ENCODE data around the gene AP3S1. TPM values are rescaled to one million over a fixed set of nuclear protein-coding genes. Genes with fewer than 3 reads are reported as not detected.
A peak's percentile ranks its signal among the peaks of the same experiment; 100 is the strongest.
"Not testable (repeated sequence)": the region's sequence is repeated elsewhere in the genome, so short reads cannot be mapped to it uniquely, and the experiment has no call there.

Gene AP3S1
- total and polyA plus RNA-seq, 4 donors: 97.7 to 186 (median 139) TPM

DNA sequence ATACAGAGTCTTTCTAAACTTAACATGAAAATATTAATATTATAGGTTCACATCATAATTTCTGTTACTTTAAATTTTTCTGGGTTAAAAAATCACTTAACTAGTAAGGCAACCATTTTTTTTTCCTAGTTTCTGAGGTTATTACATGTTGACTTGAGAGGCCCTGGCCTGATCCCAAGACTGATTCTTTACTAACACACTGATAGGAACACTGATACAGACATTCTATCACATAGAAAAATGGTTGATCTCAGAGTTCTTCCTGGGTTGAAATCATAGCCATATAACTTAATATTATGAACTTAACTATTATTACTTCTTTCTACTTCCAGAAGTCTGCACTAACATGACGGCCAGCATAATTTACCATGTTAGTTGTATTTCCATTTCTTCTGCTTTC lies 43.0 kb downstream of the AP3S1 start:
- no CpG with 5 or more reads among the region's 1 CpG for WGBS (ENCODE audit: insufficient coverage)
- H3K4me1 ChIP-seq (ENCODE audit: control insufficient read depth, insufficient read depth, low read length): no peaks in the 10 kb centered on the region

GRCh38 chr5:115885208-115885607 lies 43.5 kb downstream of the AP3S1 start:
- 65% methylated on average over 3 of the region's 3 CpGs for WGBS (ENCODE audit: insufficient coverage)
- H3K36me3 ChIP-seq (ENCODE audit: control insufficient read depth, insufficient read depth, low read length); DNase-seq (ENCODE audit: low read depth in 4 of 6, low spot score in 6 of 6); H3K4me1 ChIP-seq (ENCODE audit: control insufficient read depth, insufficient read depth, low read length); H3K9me3 ChIP-seq (ENCODE audit: control insufficient read depth, insufficient read depth, low read length); H3K27ac ChIP-seq (ENCODE audit: low read depth, low read length); H3K27me3 ChIP-seq (ENCODE audit: control insufficient read depth, insufficient read depth, low read length); H3K4me3 ChIP-seq (ENCODE audit: low read depth, low read length): not testable (repeated sequence)

More for the DNA sequence above, 43.0 kb downstream of the AP3S1 start:
- peaks cover 4% of the 10 kb centered on the region for H3K36me3 ChIP-seq (ENCODE audit: control insufficient read depth, insufficient read depth, low read length)
- no peak overlapping the region for H3K27ac ChIP-seq (ENCODE audit: low read depth, low read length)
- H3K27me3 ChIP-seq (ENCODE audit: control insufficient read depth, insufficient read depth, low read length): no peaks in the 10 kb centered on the region
- no peak for DNase-seq (ENCODE audit: low read depth in 4 of 6, low spot score in 6 of 6)
- no peak overlapping the region for H3K4me3 ChIP-seq (ENCODE audit: low read depth, low read length)
- H3K9me3 ChIP-seq (ENCODE audit: control insufficient read depth, insufficient read depth, low read length): no peaks in the 10 kb centered on the region

DNA sequence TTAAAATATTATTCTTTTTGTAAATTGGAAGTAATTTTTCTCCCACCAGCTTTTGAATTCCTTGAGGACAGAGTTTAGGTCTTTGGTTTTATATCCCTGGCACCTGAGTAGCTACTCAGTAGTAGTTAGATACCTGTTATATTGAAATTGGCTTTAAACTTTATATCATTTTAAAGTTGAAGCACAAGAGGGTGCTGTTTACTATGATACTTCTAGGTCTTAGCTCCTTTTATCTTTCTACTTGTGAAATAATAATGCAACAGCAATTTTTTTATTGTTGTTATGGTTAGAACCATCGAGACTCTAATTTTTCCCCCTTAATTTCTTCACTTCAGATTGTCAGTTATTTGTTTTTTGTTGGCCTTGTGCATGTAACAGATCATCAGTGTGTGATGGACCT lies 46.3 kb downstream of the AP3S1 start:
- H3K36me3 ChIP-seq (ENCODE audit: control insufficient read depth, insufficient read depth, low read length): no peaks in the 10 kb centered on the region
- no peaks in the 10 kb centered on the region for H3K9me3 ChIP-seq (ENCODE audit: control insufficient read depth, insufficient read depth, low read length)
- no peak overlapping the region for H3K27ac ChIP-seq (ENCODE audit: low read depth, low read length)
- no peaks in the 10 kb centered on the region for H3K4me1 ChIP-seq (ENCODE audit: control insufficient read depth, insufficient read depth, low read length)
- no peaks in the 10 kb centered on the region for H3K27me3 ChIP-seq (ENCODE audit: control insufficient read depth, insufficient read depth, low read length)
- DNase-seq (ENCODE audit: low read depth in 4 of 6, low spot score in 6 of 6): peak in 5 of 6 donors; percentile 1 to 70 (median 4)
- H3K4me3 ChIP-seq (ENCODE audit: low read depth, low read length): no peak overlapping the region
- WGBS (ENCODE audit: insufficient coverage): no CpG with 5 or more reads among the region's 1 CpG

DNA sequence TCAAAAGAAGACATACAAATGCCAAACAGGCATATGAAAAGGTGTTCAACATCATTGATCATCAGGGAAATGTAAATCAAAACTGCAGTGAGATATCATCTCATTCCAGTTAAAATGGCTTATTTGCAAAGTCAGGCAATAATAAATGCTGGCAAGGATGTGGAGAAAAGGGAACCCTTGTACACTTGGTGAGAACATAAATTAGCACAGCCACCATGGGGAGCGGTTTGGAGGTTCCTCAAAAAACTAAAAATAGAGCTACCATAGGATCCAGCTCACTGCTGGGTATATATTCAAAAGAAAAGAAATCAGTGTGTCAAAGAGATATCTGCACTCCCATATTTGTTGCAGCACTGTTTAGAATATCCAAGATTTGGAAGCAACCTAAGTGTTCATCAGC lies 50.3 kb downstream of the AP3S1 start:
- no peak overlapping the region for H3K27ac ChIP-seq (ENCODE audit: low read depth, low read length)
- no CpG with 5 or more reads among the region's 1 CpG for WGBS (ENCODE audit: insufficient coverage)
- no peak for DNase-seq (ENCODE audit: low read depth in 4 of 6, low spot score in 6 of 6)

GRCh38 chr5:115894342-115894741 lies 52.6 kb downstream of the AP3S1 start:
- no peaks in the 10 kb centered on the region for H3K9me3 ChIP-seq (ENCODE audit: control insufficient read depth, insufficient read depth, low read length)
- no peak overlapping the region for H3K27ac ChIP-seq (ENCODE audit: low read depth, low read length)
- DNase-seq (ENCODE audit: low read depth in 4 of 6, low spot score in 6 of 6): no peak
- WGBS (ENCODE audit: insufficient coverage): 94% methylated on average over 2 of the region's 3 CpGs
- H3K4me3 ChIP-seq (ENCODE audit: low read depth, low read length): no peak overlapping the region
- H3K36me3 ChIP-seq (ENCODE audit: control insufficient read depth, insufficient read depth, low read length): no peaks in the 10 kb centered on the region
- H3K27me3 ChIP-seq (ENCODE audit: control insufficient read depth, insufficient read depth, low read length): no peaks in the 10 kb centered on the region
- no peaks in the 10 kb centered on the region for H3K4me1 ChIP-seq (ENCODE audit: control insufficient read depth, insufficient read depth, low read length)

More for the DNA sequence above, 50.3 kb downstream of the AP3S1 start:
- H3K4me3 ChIP-seq (ENCODE audit: low read depth, low read length): no peak overlapping the region
- no peaks in the 10 kb centered on the region for H3K27me3 ChIP-seq (ENCODE audit: control insufficient read depth, insufficient read depth, low read length)
- no peaks in the 10 kb centered on the region for H3K4me1 ChIP-seq (ENCODE audit: control insufficient read depth, insufficient read depth, low read length)
- no peaks in the 10 kb centered on the region for H3K36me3 ChIP-seq (ENCODE audit: control insufficient read depth, insufficient read depth, low read length)
- no peaks in the 10 kb centered on the region for H3K9me3 ChIP-seq (ENCODE audit: control insufficient read depth, insufficient read depth, low read length)

DNA sequence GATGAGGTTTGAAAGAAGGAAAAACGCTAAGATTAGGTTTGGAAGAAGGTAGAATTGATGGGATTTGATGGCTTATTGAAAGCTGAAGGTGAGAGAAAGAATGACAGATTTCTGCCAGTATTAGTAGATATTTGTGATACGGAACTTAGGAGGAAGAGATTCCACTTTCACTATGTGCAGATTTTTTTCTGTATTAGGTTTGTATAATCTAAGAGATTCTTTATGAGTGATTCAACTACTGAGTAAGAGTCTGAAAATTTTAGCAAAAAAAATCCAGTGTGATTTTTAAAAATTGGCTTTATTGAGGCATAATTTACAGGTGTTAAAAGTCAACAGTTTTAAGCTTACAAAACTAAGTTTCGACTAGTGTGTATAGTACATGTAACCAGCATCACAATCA lies 54.1 kb downstream of the AP3S1 start:
- 95% methylated on average over 2 of the region's 3 CpGs for WGBS (ENCODE audit: insufficient coverage)
- Histone ChIP-seq H3K9me3 (ENCODE audit: control insufficient read depth, insufficient read depth, low read length) (no peaks in the 10 kb centered on the region), H3K4me1 (ENCODE audit: control insufficient read depth, insufficient read depth, low read length) (no peaks in the 10 kb centered on the region), H3K27me3 (ENCODE audit: control insufficient read depth, insufficient read depth, low read length) (no peaks in the 10 kb centered on the region), H3K4me3 (ENCODE audit: low read depth, low read length) (no peak overlapping the region), H3K27ac (ENCODE audit: low read depth, low read length) (no peak overlapping the region), H3K36me3 (ENCODE audit: control insufficient read depth, insufficient read depth, low read length) (no peaks in the 10 kb centered on the region)
- no peak for DNase-seq (ENCODE audit: low read depth in 4 of 6, low spot score in 6 of 6)

GRCh38 chr5:115898656-115899055 lies 56.9 kb downstream of the AP3S1 start:
- H3K27me3 ChIP-seq (ENCODE audit: control insufficient read depth, insufficient read depth, low read length): no peaks in the 10 kb centered on the region
- H3K4me1 ChIP-seq (ENCODE audit: control insufficient read depth, insufficient read depth, low read length): no peaks in the 10 kb centered on the region
- no peak overlapping the region for H3K27ac ChIP-seq (ENCODE audit: low read depth, low read length)
- no peak overlapping the region for H3K4me3 ChIP-seq (ENCODE audit: low read depth, low read length)
- DNase-seq (ENCODE audit: low read depth in 4 of 6, low spot score in 6 of 6): no peak
- H3K9me3 ChIP-seq (ENCODE audit: control insufficient read depth, insufficient read depth, low read length): no peaks in the 10 kb centered on the region
- no peaks in the 10 kb centered on the region for H3K36me3 ChIP-seq (ENCODE audit: control insufficient read depth, insufficient read depth, low read length)
- no CpG with 5 or more reads among the region's 1 CpG for WGBS (ENCODE audit: insufficient coverage)

GRCh38 chr5:115907177-115907576 lies 65.4 kb downstream of the AP3S1 start:
- H3K9me3 ChIP-seq (ENCODE audit: control insufficient read depth, insufficient read depth, low read length): no peaks in the 10 kb centered on the region
- no peaks in the 10 kb centered on the region for H3K4me1 ChIP-seq (ENCODE audit: control insufficient read depth, insufficient read depth, low read length)
- no peaks in the 10 kb centered on the region for H3K27me3 ChIP-seq (ENCODE audit: control insufficient read depth, insufficient read depth, low read length)
- H3K36me3 ChIP-seq (ENCODE audit: control insufficient read depth, insufficient read depth, low read length): no peaks in the 10 kb centered on the region
- no CpG with 5 or more reads among the region's 2 CpGs for WGBS (ENCODE audit: insufficient coverage)
- H3K4me3 ChIP-seq (ENCODE audit: low read depth, low read length): no peak overlapping the region
- DNase-seq (ENCODE audit: low read depth in 4 of 6, low spot score in 6 of 6): peak in 1 of 6 donors; percentile 48
- H3K27ac ChIP-seq (ENCODE audit: low read depth, low read length): no peak overlapping the region

DNA sequence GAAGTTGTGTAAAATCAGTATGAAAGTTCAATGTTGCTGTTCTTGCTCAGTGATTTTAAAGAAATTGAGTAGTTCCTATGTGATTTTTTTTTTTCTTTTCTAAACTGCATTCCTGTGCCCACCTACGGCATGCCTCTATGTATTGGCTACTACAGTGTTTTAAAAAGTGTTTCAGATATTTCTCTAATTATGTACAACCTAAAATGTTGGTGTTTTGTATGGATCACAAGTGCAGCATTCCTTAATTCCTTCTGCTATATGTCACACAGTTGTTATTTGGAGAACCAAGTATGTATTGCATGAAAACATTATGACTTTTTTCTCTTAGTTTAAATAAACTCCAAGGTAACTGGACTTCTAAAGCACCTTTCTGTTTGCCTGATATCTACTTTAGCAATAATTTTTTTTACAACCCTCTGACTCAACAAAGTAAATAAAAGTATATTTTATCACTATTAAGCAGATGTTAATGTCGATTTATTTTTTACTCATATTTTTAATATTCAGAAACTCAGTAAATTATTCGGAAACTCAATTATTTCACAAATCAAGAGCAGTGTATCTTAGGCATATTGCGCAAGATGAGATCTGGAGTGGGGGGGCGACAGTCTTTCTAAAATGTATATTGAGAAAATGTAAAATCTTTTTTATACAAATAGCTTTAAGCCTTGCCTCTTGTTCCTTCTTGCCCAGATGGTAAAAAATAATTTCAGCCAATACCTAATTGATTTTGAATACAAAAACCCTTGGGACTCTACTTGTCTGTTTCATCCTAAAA lies 72.1 kb downstream of the AP3S1 start:
- H3K4me1 ChIP-seq (ENCODE audit: control insufficient read depth, insufficient read depth, low read length); H3K27ac ChIP-seq (ENCODE audit: low read depth, low read length); H3K9me3 ChIP-seq (ENCODE audit: control insufficient read depth, insufficient read depth, low read length); DNase-seq (ENCODE audit: low read depth in 4 of 6, low spot score in 6 of 6); H3K27me3 ChIP-seq (ENCODE audit: control insufficient read depth, insufficient read depth, low read length); H3K4me3 ChIP-seq (ENCODE audit: low read depth, low read length); H3K36me3 ChIP-seq (ENCODE audit: control insufficient read depth, insufficient read depth, low read length): not testable (repeated sequence)
- WGBS (ENCODE audit: insufficient coverage): no CpG with 5 or more reads among the region's 5 CpGs

DNA sequence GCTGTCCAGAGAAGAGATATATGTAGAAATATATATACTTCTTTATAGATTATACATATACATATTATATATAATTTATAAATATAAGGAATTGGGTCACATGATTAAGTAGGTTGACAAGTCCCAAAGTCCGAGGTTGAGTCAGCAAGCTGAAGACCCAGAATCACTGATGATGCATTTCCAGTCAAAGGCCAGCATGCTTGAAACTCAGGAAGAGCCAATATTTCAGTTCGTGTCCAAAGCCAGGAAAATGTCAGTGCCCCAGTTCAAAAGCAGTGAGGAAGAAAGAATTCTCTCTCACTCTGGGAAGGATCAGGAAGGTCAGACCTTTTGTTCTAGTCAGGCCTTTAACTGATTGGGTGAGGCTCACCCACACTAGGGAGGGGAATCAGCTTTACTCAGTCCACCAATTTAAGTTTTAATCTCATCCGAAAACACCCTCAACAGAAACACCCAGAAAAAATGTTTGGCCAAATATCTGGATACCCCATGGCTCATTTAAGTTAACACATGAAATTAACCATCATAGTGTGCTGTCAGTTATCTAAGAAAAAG lies 78.5 kb downstream of the AP3S1 start:
- H3K36me3 ChIP-seq (ENCODE audit: control insufficient read depth, insufficient read depth, low read length): no peaks in the 10 kb centered on the region
- H3K4me3 ChIP-seq (ENCODE audit: low read depth, low read length): no peak overlapping the region
- 63% methylated on average over 3 of the region's 3 CpGs for WGBS (ENCODE audit: insufficient coverage)
- no peak for DNase-seq (ENCODE audit: low read depth in 4 of 6, low spot score in 6 of 6)
- no peaks in the 10 kb centered on the region for H3K4me1 ChIP-seq (ENCODE audit: control insufficient read depth, insufficient read depth, low read length)
- H3K9me3 ChIP-seq (ENCODE audit: control insufficient read depth, insufficient read depth, low read length): no peaks in the 10 kb centered on the region
- no peaks in the 10 kb centered on the region for H3K27me3 ChIP-seq (ENCODE audit: control insufficient read depth, insufficient read depth, low read length)
- no peak overlapping the region for H3K27ac ChIP-seq (ENCODE audit: low read depth, low read length)
